Adrenal gland (tissue), 12 donors: ENCODE measurements around the gene BAMBI. TPM values are rescaled to one million over a fixed set of nuclear protein-coding genes. Genes with fewer than 3 reads are reported as not detected.

Experiments
- DNase-seq, 7 donors: peaks; one replicate each; pipeline ENCODE4 v3.0.0-alpha.2; 2019 to 2020
- H3K27ac ChIP-seq, 5 donors: fragments of 200-600 bp; sonication (generic) in 4 of 5; 1 replicate in 3 of 5; 2 replicates in 2 of 5; pipeline versions ENCODE4 v1.5.1 to v1.8.0; 2016 to 2020; ENCODE audit warnings: mild to moderate bottlenecking in 1 of 5
- H3K27me3 ChIP-seq: fragments of 200-600 bp; 2 replicates; pipeline ENCODE4 v1.8.0; 2021
- H3K36me3 ChIP-seq, 2 donors: fragments of 200-600 bp; replicated peaks in 1 of 2; 1 replicate in 1 of 2; 2 replicates in 1 of 2; pipeline versions ENCODE4 v1.5.1 to v1.8.0; 2018 to 2022
- H3K4me1 ChIP-seq, 2 donors: fragments of 200-600 bp; replicated peaks in 1 of 2; 1 replicate in 1 of 2; 2 replicates in 1 of 2; pipeline versions ENCODE4 v1.5.1 to v1.8.0; 2018 to 2021
- H3K4me3 ChIP-seq, 4 donors: fragments of 200-600 bp; sonication (generic) in 3 of 4; one replicate each; pipeline ENCODE4 v1.5.1; 2016 to 2018
- H3K9me3 ChIP-seq, 3 donors: fragments of 200-600 bp; sonication (generic) in 1 of 3; replicated peaks in 1 of 3; 1 replicate in 2 of 3; 2 replicates in 1 of 3; pipeline versions ENCODE4 v1.5.1 to v1.8.0; 2016 to 2021
- CTCF ChIP-seq, 6 experiments: fragments of 450-650 bp in 4 of 6; fragments of 200-600 bp in 2 of 6; sonication (generic) in 1 of 6; IDR thresholded peaks; 1 replicate in 5 of 6; 2 replicates in 1 of 6; pipeline versions ENCODE4 v1.5.1 to v1.8.0; 2016 to 2021; ENCODE audit warnings: antibody characterized with exemption in 6 of 6, mild to moderate bottlenecking in 2 of 6, moderate library complexity in 1 of 6
- POLR2A ChIP-seq, 2 donors: fragments of 450-650 bp; IDR thresholded peaks; one replicate each; pipeline ENCODE4 v1.6.1; 2017; ENCODE audit warnings: antibody characterized with exemption in 2 of 2, mild to moderate bottlenecking in 2 of 2, moderate library complexity in 1 of 2
- WGBS, 4 donors: extraction: QIAGEN DNeasy Blood & Tissue Kit in 2 of 4; methylation state at CpG; one replicate each; pipeline versions ENCODE4 v1.1.5 to v1.1.7; 2013 to 2017; 5-methylcytosine and 5-hydroxymethylcytosine counted together
- intact Hi-C, 2 donors: fragments of 100-400 bp; cut with DNase I; formaldehyde crosslinking; loops; one replicate each; pipeline versions ENCODE4 v1.14.1 to v1.15.0; 2022 to 2023
- polyA plus RNA-seq, 3 donors: library from polyadenylated mRNA; stranded (reverse); fragments of 200-250 nt in 2 of 3; fragments of 350-450 nt in 1 of 3; fragmentation: Illumina TruSeq in 1 of 3; extraction: RNeasy Lipid Tissue Mini Kit (QIAGEN cat#74804) in 1 of 3; gene quantifications; one replicate each; pipeline ENCODE4 v1.2.3, GENCODE V29; 2013 to 2014
- total RNA-seq, 9 donors: library from RNA; depleted of rRNA in 4 of 9; stranded (reverse); fragments of >200 nt in 4 of 9; fragments of 120-200 nt in 1 of 9; fragmentation: NEBNext Ultra II Directional in 1 of 9; extraction: Animal tissue kit (Norgen Biotek cat#: 25700) in 1 of 9; gene quantifications; one replicate each; pipeline versions ENCODE4 v1.1.0 to v1.2.4, GENCODE V29; 2013 to 2023
- donor health status: healthy with polysubstance abuse.
- donor health status: Bipolar disorder and iron deficiency.
- donor health status: DM: yes; HTN: yes; CAD: no.
- donor health status: DM: no; HTN: no; CAD: no.
- donor health status: DM: no; HTN: no; CAD: no.
- donor health status: DM: yes; HTN: yes; CAD: no.

Gene BAMBI
- total and polyA plus RNA-seq, 12 donors = 19.5 to 114 (median 71.9) TPM

GRCh38 chr10:28664369-28664740 lies 13.0 kb upstream of the BAMBI start:
- WGBS, 4 donors = 47 to 58% (median 53%) methylated on average over 6 of the region's 6 CpGs
- H3K27ac ChIP-seq = no peak overlapping the region
- no peak for TF ChIP-seq POLR2A (IDR thresholded peaks at IDR 0.05)
- TF ChIP-seq CTCF (IDR thresholded peaks at IDR 0.05) = no peak
- H3K9me3 ChIP-seq = no peaks in the 10 kb centered on the region
- H3K4me3 ChIP-seq = no peak overlapping the region
- DNase-seq = no peak
- H3K27me3 ChIP-seq = no peaks in the 10 kb centered on the region
- H3K36me3 ChIP-seq = no peaks in the 10 kb centered on the region
- intact Hi-C loops = loop anchor here (5.0 to 10.0 kb wide), 3 partner anchors 468 to 640 kb away; no protein-coding TSS in a partner anchor
- peaks cover 0 to 6% of the 10 kb centered on the region in 2 donors for H3K4me1 ChIP-seq

GRCh38 chr10:28666751-28667467 lies 10.4 kb upstream of the BAMBI start:
- Histone ChIP-seq H3K4me3 (no peak overlapping the region), H3K36me3 (no peaks in the 10 kb centered on the region), H3K27ac (no peak overlapping the region), H3K9me3 (no peaks in the 10 kb centered on the region), H3K27me3 (no peaks in the 10 kb centered on the region), H3K4me1 (peaks cover 0 to 6% of the 10 kb centered on the region in 2 donors)
- intact Hi-C loops = loop anchor here (5.0 to 10.0 kb wide), 5 partner anchors 210 to 638 kb away; no protein-coding TSS in a partner anchor
- no peak for DNase-seq
- WGBS, 4 donors = 88 to 93% (median 90%) methylated on average over 12 of the region's 12 CpGs
- TF ChIP-seq POLR2A (IDR thresholded peaks at IDR 0.05) = no peak
- no peak for TF ChIP-seq CTCF (IDR thresholded peaks at IDR 0.05)

GRCh38 chr10:28668363-28669226 lies 8.7 kb upstream of the BAMBI start:
- 0 to 3% (median 2%) methylated on average over 31 to 59 of the region's 59 CpGs for WGBS, 4 donors
- DNase-seq = peak in 6 of 7 donors; percentile 42 to 66 (median 59)
- no peaks in the 10 kb centered on the region for H3K27me3 ChIP-seq
- H3K36me3 ChIP-seq = no peaks in the 10 kb centered on the region
- intact Hi-C loops = loop anchor here (5.0 to 10.0 kb wide), 5 partner anchors 209 to 636 kb away; no protein-coding TSS in a partner anchor
- H3K4me1 ChIP-seq = peaks cover 0 to 6% of the 10 kb centered on the region in 2 donors
- no peaks in the 10 kb centered on the region for H3K9me3 ChIP-seq
- TF ChIP-seq POLR2A (IDR thresholded peaks at IDR 0.05) (peak in 1 of 2 donors; percentile 13), CTCF (IDR thresholded peaks at IDR 0.05) (no peak)
- peak overlapping the region in 2 of 4 donors; percentile 30 to 59 for H3K4me3 ChIP-seq
- peak overlapping the region in 1 of 5 donors; percentile 58 for H3K27ac ChIP-seq
